Loucy (cell line): ENCODE measurements around the gene CXCL10.

Source experiments
- H2AFZ ChIP-seq: fragments of 200-600 bp; sonication (generic); 2 replicates; pipeline ENCODE4 v1.6.0; 2016; ENCODE audit warnings: antibody characterized with exemption, mild to moderate bottlenecking, low read length, moderate library complexity
- H3F3A ChIP-seq: fragments of 200-600 bp; 2 replicates; pipeline ENCODE4 v1.6.0; 2016; ENCODE audit warnings: antibody characterized with exemption, low read depth, mild to moderate bottlenecking
- H3K27me3 ChIP-seq: fragments of 200-600 bp; sonication (generic); 2 replicates; pipeline ENCODE4 v1.6.1; 2014; ENCODE audit warnings: low read length, mild to moderate bottlenecking; ENCODE audit not compliant: insufficient read depth, poor library complexity, severe bottlenecking
- H3K36me3 ChIP-seq: fragments of 200-600 bp; sonication (generic); 2 replicates; pipeline ENCODE4 v1.6.1; 2016; ENCODE audit warnings: low read length; ENCODE audit not compliant: insufficient read depth
- H3K4me1 ChIP-seq: fragments of 200-600 bp; sonication (generic); 2 replicates; pipeline ENCODE4 v1.5.1; 2014; ENCODE audit warnings: low read length, mild to moderate bottlenecking; ENCODE audit not compliant: insufficient read depth, poor library complexity, severe bottlenecking
- H3K4me2 ChIP-seq: fragments of 200-600 bp; sonication (generic); 2 replicates; pipeline ENCODE4 v1.6.0; 2014; ENCODE audit warnings: antibody characterized with exemption, low read length, low read depth, mild to moderate bottlenecking; ENCODE audit not compliant: poor library complexity, severe bottlenecking
- H3K4me3 ChIP-seq: fragments of 200-600 bp; sonication (generic); 2 replicates; pipeline ENCODE4 v1.5.1; 2014; ENCODE audit warnings: low read length, mild to moderate bottlenecking, mixed read lengths; ENCODE audit not compliant: poor library complexity, severe bottlenecking
- H3K79me2 ChIP-seq: fragments of 200-600 bp; sonication (generic); 2 replicates; pipeline ENCODE4 v1.6.1; 2014; ENCODE audit warnings: low read length; ENCODE audit not compliant: insufficient read depth
- H3K9ac ChIP-seq: fragments of 200-600 bp; sonication (generic); 2 replicates; pipeline ENCODE4 v1.6.0; 2014; ENCODE audit warnings: mild to moderate bottlenecking, low read depth, low read length, moderate library complexity; ENCODE audit not compliant: poor library complexity, severe bottlenecking
- H3K9me2 ChIP-seq: fragments of 200-600 bp; sonication (generic); replicated peaks from 2 replicates; pipeline ENCODE4 v1.6.1; 2016; ENCODE audit warnings: low read depth, low read length, mixed read lengths
- H3K9me3 ChIP-seq: fragments of 200-600 bp; sonication (generic); 2 replicates; pipeline ENCODE4 v1.6.1; 2014; ENCODE audit warnings: mild to moderate bottlenecking, antibody characterized with exemption, low read length, low read depth; ENCODE audit not compliant: insufficient read depth
- H4K20me1 ChIP-seq: fragments of 200-600 bp; sonication (generic); 2 replicates; pipeline ENCODE4 v1.6.0; 2014; ENCODE audit warnings: antibody characterized with exemption, low read length, mild to moderate bottlenecking; ENCODE audit not compliant: insufficient read depth, poor library complexity, severe bottlenecking
- CTCF ChIP-seq: fragments of 200-600 bp; sonication (generic); conservative IDR thresholded peaks from 2 replicates; pipeline ENCODE4 v1.5.1; 2014; ENCODE audit warnings: mild to moderate bottlenecking, antibody characterized with exemption, low read length
- EZH2phosphoT487 ChIP-seq: fragments of 200-600 bp; IDR thresholded peaks from 2 replicates; pipeline ENCODE4 v1.6.1; 2018; ENCODE audit warnings: antibody characterized with exemption, mild to moderate bottlenecking, moderate library complexity, borderline replicate concordance

CXCL10 gene

GRCh38 chr4:76066546-76066945 is 43.2 kb upstream of the CXCL10 start:
- TF ChIP-seq CTCF = no peak
- TF ChIP-seq EZH2phosphoT487 = no peak

GRCh38 chr4:76061982-76062381 is 38.7 kb upstream of the CXCL10 start:
- Histone ChIP-seq H3K9ac (no peak overlapping the region), H3F3A (no peaks in the 10 kb centered on the region), H4K20me1 (no peaks in the 10 kb centered on the region), H3K4me2 (no peak overlapping the region), H3K36me3 (no peaks in the 10 kb centered on the region), H3K9me3 (no peaks in the 10 kb centered on the region), H2AFZ (no peak overlapping the region), H3K9me2 (no peaks in the 10 kb centered on the region), H3K4me1 (no peaks in the 10 kb centered on the region), H3K79me2 (no peaks in the 10 kb centered on the region), H3K27me3 (no peaks in the 10 kb centered on the region), H3K4me3 (no peak overlapping the region)
- TF ChIP-seq CTCF (no peak), EZH2phosphoT487 (no peak)

More at GRCh38 chr4:76066546-76066945, 43.2 kb upstream of the CXCL10 start:
- no peaks in the 10 kb centered on the region for H3K27me3 ChIP-seq
- H4K20me1 ChIP-seq = no peaks in the 10 kb centered on the region
- H3K79me2 ChIP-seq = no peaks in the 10 kb centered on the region
- no peaks in the 10 kb centered on the region for H3K9me3 ChIP-seq
- H3K36me3 ChIP-seq = no peaks in the 10 kb centered on the region
- no peaks in the 10 kb centered on the region for H3F3A ChIP-seq
- no peaks in the 10 kb centered on the region for H3K4me1 ChIP-seq
- no peak overlapping the region for H3K9ac ChIP-seq
- H3K9me2 ChIP-seq = no peaks in the 10 kb centered on the region
- no peak overlapping the region for H3K4me2 ChIP-seq
- H2AFZ ChIP-seq = no peak overlapping the region
- H3K4me3 ChIP-seq = no peak overlapping the region

- Histone ChIP-seq H4K20me1 (no peaks in the 10 kb centered on the region), H2AFZ (no peak overlapping the region), H3K36me3 (no peaks in the 10 kb centered on the region), H3K9ac (no peak overlapping the region), H3K4me1 (no peaks in the 10 kb centered on the region), H3K9me3 (no peaks in the 10 kb centered on the region), H3K4me2 (no peak overlapping the region), H3K27me3 (no peaks in the 10 kb centered on the region), H3K79me2 (no peaks in the 10 kb centered on the region), H3F3A (no peaks in the 10 kb centered on the region), H3K9me2 (no peaks in the 10 kb centered on the region), H3K4me3 (no peak overlapping the region)
- TF ChIP-seq CTCF (no peak), EZH2phosphoT487 (no peak)
Observed at GRCh38 chr4:76061421-76061820, 38.1 kb upstream of the CXCL10 start.
